ENCODE data around the gene AREL1. TPM values are rescaled to one million over a fixed set of nuclear protein-coding genes. Genes with fewer than 3 reads are reported as not detected.

AREL1 gene
- total and polyA plus RNA-seq, 2 donors (not counting 3 experiments of a cell fraction or from before 2014, with no cell fraction given) = 46.4 to 67.2 TPM

DNA sequence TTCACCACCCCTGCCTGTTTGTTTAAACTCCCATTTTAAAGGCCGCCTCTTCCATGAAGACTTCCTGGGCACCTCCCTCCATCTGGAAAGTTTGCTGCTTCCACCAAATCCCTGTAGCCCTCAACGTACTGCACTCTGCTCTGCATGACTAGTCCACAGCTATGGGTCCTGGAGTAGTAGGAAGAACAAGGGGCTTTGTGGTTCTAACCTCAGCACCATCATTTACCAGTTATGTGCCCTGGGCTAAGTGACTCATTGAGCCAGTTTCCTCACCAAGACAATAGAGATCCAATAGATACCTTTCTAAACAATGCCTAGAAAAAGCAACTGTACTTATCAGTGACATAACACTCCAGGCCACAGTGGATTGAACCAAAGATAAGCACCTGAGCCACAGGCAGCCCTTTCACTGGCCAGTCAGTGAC is 92.4 kb downstream of the AREL1 start:
- no peaks in the 10 kb centered on the region for H3K36me3 ChIP-seq (ENCODE audit: control insufficient read depth in 2 of 2, extremely low read depth in 1 of 2, insufficient read depth in 2 of 2, low read length in 2 of 2)
- DNase-seq (ENCODE audit: low read depth, low spot score) (peak; percentile 97), FAIRE-seq (no peak)
- ChIA-PET CTCF (interaction anchor here (1.1 to 7.8 kb wide), 7 partner anchors 10 to 184 kb away, joined by 3 to 87 read pairs (median 6); partner anchors contain the start of genes AREL1, FCF1 and LTBP2), POLR2A (interaction anchor here (0.8 to 2.3 kb wide), 7 partner anchors 9 to 51 kb away, joined by 3 to 11 read pairs (median 4); partner anchors contain the start of gene LTBP2)
- BruUV-seq (replicated peaks) = no TSS peak
- H3K27me3 ChIP-seq (ENCODE audit: control insufficient read depth in 2 of 2, insufficient read depth in 2 of 2, low read length in 2 of 2) = no peaks in the 10 kb centered on the region
- H4K20me1 ChIP-seq (replicated peaks; ENCODE audit: control insufficient read depth, extremely low read depth, insufficient read depth, low read length) = no peaks in the 10 kb centered on the region
- peak overlapping the region; percentile 98 for H3K27ac ChIP-seq (ENCODE audit: insufficient read depth, low read depth, low read length)
- H3K79me2 ChIP-seq (ENCODE audit: control insufficient read depth, insufficient read depth, low read length) = peaks cover 9% of the 10 kb centered on the region
- peak; percentile 100 for TF ChIP-seq GATA2 (IDR thresholded peaks at IDR 0.05; ENCODE audit: insufficient read depth, insufficient read length, low read depth, low read length)
- peak; percentile 98 for TF ChIP-seq FOS (IDR thresholded peaks at IDR 0.05; ENCODE audit: borderline replicate concordance, insufficient read depth, low read length)
- no peak for TF ChIP-seq POLR2A (IDR thresholded peaks at IDR 0.05; ENCODE audit: low read depth, low read length)
- TF ChIP-seq POLR2AphosphoS5 (IDR thresholded peaks at IDR 0.05; ENCODE audit: insufficient read depth, low read depth, low read length) = peak; percentile 92
- TF ChIP-seq JUN (IDR thresholded peaks at IDR 0.05; ENCODE audit: borderline replicate concordance, insufficient read depth, insufficient read length, low read depth) = peak; percentile 98
- TF ChIP-seq, protein P1, sequence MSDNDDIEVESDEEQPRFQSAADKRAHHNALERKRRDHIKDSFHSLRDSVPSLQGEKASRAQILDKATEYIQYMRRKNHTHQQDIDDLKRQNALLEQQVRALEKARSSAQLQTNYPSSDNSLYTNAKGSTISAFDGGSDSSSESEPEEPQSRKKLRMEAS (IDR thresholded peaks at IDR 0.05; ENCODE audit: insufficient read depth, insufficient read length) = no peak
- peaks cover 63% of the 10 kb centered on the region for H3K4me1 ChIP-seq (ENCODE audit: control insufficient read depth, extremely low read depth, insufficient read depth, low read length)
- peak overlapping the region; percentile 84 for H3K9ac ChIP-seq (replicated peaks; ENCODE audit: extremely low read depth, insufficient read depth, low read length)
- dilution Hi-C loops (cut with MboI; ENCODE audit: extremely low pct_ligation_motif_present, low sequenced_read_pairs) = no loop called here
- H3K4me2 ChIP-seq (ENCODE audit: insufficient read depth, low read length) = peak overlapping the region; percentile 55
- H3K4me3 ChIP-seq (replicated peaks in 1 of 3; ENCODE audit: insufficient read depth in 1 of 3, low read depth in 1 of 3, low read length in 3 of 3) = no peak overlapping the region
- no peak overlapping the region for H2AFZ ChIP-seq (ENCODE audit: low read depth, low read length)
- no peaks in the 10 kb centered on the region for H3K9me3 ChIP-seq (replicated peaks; ENCODE audit: control insufficient read depth, insufficient read depth, low read length)
- intact Hi-C loops (cut with micrococcal nuclease) = loop anchor here (1.0 to 2.0 kb wide), 3 partner anchors 15 to 48 kb away; no protein-coding TSS in a partner anchor
- no peaks in the 10 kb centered on the region for H3K9me1 ChIP-seq (replicated peaks; ENCODE audit: control insufficient read depth, extremely low read depth, insufficient read depth, low read length)

DNA sequence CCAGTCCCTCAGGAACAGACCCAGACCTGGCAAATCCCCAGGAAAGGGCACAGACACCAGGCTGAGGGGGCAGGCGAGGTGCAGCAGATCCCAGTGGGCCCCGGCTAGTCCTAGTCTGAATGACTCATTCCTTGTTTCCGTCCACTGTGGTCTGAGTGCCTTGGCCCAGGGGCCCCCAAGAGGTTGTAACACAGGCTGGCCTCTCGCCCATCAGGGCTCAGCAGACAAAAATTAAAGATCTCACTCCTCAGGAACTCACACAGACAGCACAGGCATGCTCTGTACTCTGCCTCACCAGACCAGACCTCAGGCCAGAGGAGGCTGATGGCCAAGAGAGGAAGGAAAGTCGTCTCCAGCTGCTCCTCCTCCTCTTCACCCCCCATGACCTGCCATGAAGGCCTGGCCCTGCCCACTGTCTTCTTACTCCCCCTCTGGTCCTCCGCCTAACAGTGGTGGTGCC is 93.2 kb downstream of the AREL1 start:
- POLR2A ChIA-PET = interaction anchor here (0.8 to 2.3 kb wide), 5 partner anchors 15 to 52 kb away, joined by 3 to 11 read pairs (median 5); no protein-coding TSS in a partner anchor
- Histone ChIP-seq H2AFZ (ENCODE audit: low read depth, low read length) (no peak overlapping the region), H3K4me3 (replicated peaks in 1 of 3; ENCODE audit: insufficient read depth in 1 of 3, low read depth in 1 of 3, low read length in 3 of 3) (peak overlapping the region in 1 of 3 experiments; percentile 5), H3K4me2 (ENCODE audit: insufficient read depth, low read length) (peak overlapping the region; percentile 65), H3K27ac (ENCODE audit: insufficient read depth, low read depth, low read length) (peak overlapping the region; percentile 98), H3K27me3 (ENCODE audit: control insufficient read depth in 2 of 2, insufficient read depth in 2 of 2, low read length in 2 of 2) (no peaks in the 10 kb centered on the region), H3K36me3 (ENCODE audit: control insufficient read depth in 2 of 2, extremely low read depth in 1 of 2, insufficient read depth in 2 of 2, low read length in 2 of 2) (no peaks in the 10 kb centered on the region), H3K9ac (replicated peaks; ENCODE audit: extremely low read depth, insufficient read depth, low read length) (peak overlapping the region; percentile 86), H3K79me2 (ENCODE audit: control insufficient read depth, insufficient read depth, low read length) (peaks cover 13% of the 10 kb centered on the region), H3K4me1 (ENCODE audit: control insufficient read depth, extremely low read depth, insufficient read depth, low read length) (peaks cover 71% of the 10 kb centered on the region), H3K9me3 (replicated peaks; ENCODE audit: control insufficient read depth, insufficient read depth, low read length) (no peaks in the 10 kb centered on the region), H3K9me1 (replicated peaks; ENCODE audit: control insufficient read depth, extremely low read depth, insufficient read depth, low read length) (no peaks in the 10 kb centered on the region), H4K20me1 (replicated peaks; ENCODE audit: control insufficient read depth, extremely low read depth, insufficient read depth, low read length) (no peaks in the 10 kb centered on the region)
- CTCF ChIA-PET = interaction anchor here (0.6 to 7.8 kb wide), 10 partner anchors 9 to 367 kb away, joined by 3 to 87 read pairs (median 5); partner anchors contain the start of genes AREL1, FCF1 and LTBP2
- dilution Hi-C loops (cut with MboI; ENCODE audit: extremely low pct_ligation_motif_present, low sequenced_read_pairs) = no loop called here
- FAIRE-seq = peak; percentile 98
- intact Hi-C loops (cut with micrococcal nuclease) = loop anchor here (1.0 to 5.0 kb wide), 6 partner anchors 16 to 368 kb away; partner anchors contain the start of genes AREL1 and FCF1
- DNase-seq (ENCODE audit: low read depth, low spot score) = peak; percentile 87
- no TSS peak for BruUV-seq (replicated peaks)
- peak; percentile 99 for TF ChIP-seq POLR2AphosphoS5 (IDR thresholded peaks at IDR 0.05; ENCODE audit: insufficient read depth, low read depth, low read length)
- TF ChIP-seq, protein P2, sequence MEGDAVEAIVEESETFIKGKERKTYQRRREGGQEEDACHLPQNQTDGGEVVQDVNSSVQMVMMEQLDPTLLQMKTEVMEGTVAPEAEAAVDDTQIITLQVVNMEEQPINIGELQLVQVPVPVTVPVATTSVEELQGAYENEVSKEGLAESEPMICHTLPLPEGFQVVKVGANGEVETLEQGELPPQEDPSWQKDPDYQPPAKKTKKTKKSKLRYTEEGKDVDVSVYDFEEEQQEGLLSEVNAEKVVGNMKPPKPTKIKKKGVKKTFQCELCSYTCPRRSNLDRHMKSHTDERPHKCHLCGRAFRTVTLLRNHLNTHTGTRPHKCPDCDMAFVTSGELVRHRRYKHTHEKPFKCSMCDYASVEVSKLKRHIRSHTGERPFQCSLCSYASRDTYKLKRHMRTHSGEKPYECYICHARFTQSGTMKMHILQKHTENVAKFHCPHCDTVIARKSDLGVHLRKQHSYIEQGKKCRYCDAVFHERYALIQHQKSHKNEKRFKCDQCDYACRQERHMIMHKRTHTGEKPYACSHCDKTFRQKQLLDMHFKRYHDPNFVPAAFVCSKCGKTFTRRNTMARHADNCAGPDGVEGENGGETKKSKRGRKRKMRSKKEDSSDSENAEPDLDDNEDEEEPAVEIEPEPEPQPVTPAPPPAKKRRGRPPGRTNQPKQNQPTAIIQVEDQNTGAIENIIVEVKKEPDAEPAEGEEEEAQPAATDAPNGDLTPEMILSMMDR (IDR thresholded peaks at IDR 0.05; ENCODE audit: extremely low read depth in 1 of 2, insufficient read depth in 1 of 2, low read depth in 1 of 2, low read length in 2 of 2) = no peak
- peak; percentile 89 for TF ChIP-seq JUN (IDR thresholded peaks at IDR 0.05; ENCODE audit: borderline replicate concordance, insufficient read depth, insufficient read length, low read depth)
- TF ChIP-seq EZH2 (IDR thresholded peaks at IDR 0.05; ENCODE audit: borderline replicate concordance, low read depth, low read length, severe bottlenecking) = no peak
- TF ChIP-seq POLR2A (IDR thresholded peaks at IDR 0.05; ENCODE audit: low read depth, low read length) = peak; percentile 92
- peak; percentile 96 for TF ChIP-seq FOS (IDR thresholded peaks at IDR 0.05; ENCODE audit: borderline replicate concordance, insufficient read depth, low read length)
- TF ChIP-seq, protein P1 (IDR thresholded peaks at IDR 0.05; ENCODE audit: insufficient read depth, insufficient read length) = peak; percentile 11
- TF ChIP-seq MYC (IDR thresholded peaks at IDR 0.05; ENCODE audit: low read depth, low read length) = peak; percentile 14
- peak; percentile 92 for TF ChIP-seq GATA2 (IDR thresholded peaks at IDR 0.05; ENCODE audit: insufficient read depth, insufficient read length, low read depth, low read length)
